HG02981 (cell line): Measurements from ENCODE around the gene DBF4B.
"Not testable (repeated sequence)": the region's sequence is repeated elsewhere in the genome, so short reads cannot be mapped to it uniquely, and the experiment has no call there.

Experiments
- ATAC-seq: cut with Tn5 transposase; IDR thresholded peaks from one replicate; pipeline ENCODE4 v1.9.1; 2021; ENCODE audit warnings: mild to moderate bottlenecking, moderate library complexity; ENCODE audit not compliant: unreplicated experiment

Gene DBF4B

GRCh38 chr17:44708401-44709263, at the start of gene DBF4B:
TSS of gene DBF4B (plus strand) at chr17:44708665. CDS start at chr17:44708821, 156 bp downstream.
- ATAC-seq = no peak

GRCh38 chr17:44661835-44662234, 46.6 kb upstream of the DBF4B start:
- ATAC-seq = no peak

GRCh38 chr17:44663095-44663494, 45.4 kb upstream of the DBF4B start:
- no peak for ATAC-seq

- no peak for ATAC-seq
These were observed 43.6 kb upstream of the DBF4B start for GRCh38 chr17:44664867-44665266.

- no peak for ATAC-seq
These were observed 42.5 kb upstream of the DBF4B start for GRCh38 chr17:44666006-44666405.

- no peak for ATAC-seq
These were observed 35.9 kb upstream of the DBF4B start for GRCh38 chr17:44672479-44673093.

GRCh38 chr17:44673893-44674292, 34.6 kb upstream of the DBF4B start:
- ATAC-seq = no peak

- ATAC-seq = no peak
These were observed 31.3 kb upstream of the DBF4B start for GRCh38 chr17:44677136-44677535.

- ATAC-seq = not testable (repeated sequence)
These were observed 25.2 kb upstream of the DBF4B start for GRCh38 chr17:44683303-44683702.

GRCh38 chr17:44687756-44688155, 20.7 kb upstream of the DBF4B start:
- ATAC-seq = no peak

GRCh38 chr17:44688200-44688599, 20.3 kb upstream of the DBF4B start:
- no peak for ATAC-seq

- ATAC-seq = no peak
These were observed 19.6 kb upstream of the DBF4B start for GRCh38 chr17:44688675-44689476.

- peak; percentile 86 for ATAC-seq
These were observed 18.8 kb upstream of the DBF4B start, which contains the start of gene CCDC43 for GRCh38 chr17:44689477-44690217. TSS of gene CCDC43 (minus strand) at chr17:44689776. CDS start at chr17:44689753, 23 bp downstream.

- not testable (repeated sequence) for ATAC-seq
These were observed 17.6 kb upstream of the DBF4B start for GRCh38 chr17:44690746-44691306.

GRCh38 chr17:44693609-44694008, 14.9 kb upstream of the DBF4B start:
- no peak for ATAC-seq

GRCh38 chr17:44700288-44700687, 8.2 kb upstream of the DBF4B start:
- not testable (repeated sequence) for ATAC-seq

GRCh38 chr17:44707755-44708400, 587 bp upstream of the DBF4B start:
- ATAC-seq = no peak

GRCh38 chr17:44719444-44719843, 11.0 kb downstream of the DBF4B start:
- ATAC-seq = no peak

GRCh38 chr17:44722254-44722653, 13.8 kb downstream of the DBF4B start:
- no peak for ATAC-seq

- ATAC-seq = not testable (repeated sequence)
These were observed 17.7 kb downstream of the DBF4B start for GRCh38 chr17:44726121-44726520.
